Mesenchymal stem cell (in vitro differentiated cells and primary cell): ENCODE data around the gene PKHD1.

Experiments
- DNase-seq: peaks from one replicate; pipeline ENCODE4 v3.0.0-alpha.2; 2013
- H2AFZ ChIP-seq: one replicate; pipeline ENCODE4 v1.6.1; 2013; ENCODE audit warnings: low read depth, mild to moderate bottlenecking, control low read depth, inconsistent platforms, low read length, moderate library complexity
- H2AK5ac ChIP-seq: 2 replicates; pipeline ENCODE4 v1.6.1; 2013; ENCODE audit warnings: low read length, moderate library complexity, mild to moderate bottlenecking, inconsistent platforms; ENCODE audit not compliant: severe bottlenecking
- H2BK120ac ChIP-seq: one replicate; pipeline ENCODE4 v1.6.1; 2013; ENCODE audit warnings: low read depth, mild to moderate bottlenecking, inconsistent platforms, low read length, moderate library complexity
- H2BK12ac ChIP-seq, 2 experiments: one replicate each; pipeline ENCODE4 v1.6.1; 2013; ENCODE audit warnings: inconsistent platforms in 2 of 2, low read length in 2 of 2, mild to moderate bottlenecking in 2 of 2, moderate library complexity in 2 of 2, control low read depth in 1 of 2
- H2BK15ac ChIP-seq: one replicate; pipeline ENCODE4 v1.6.1; 2013; ENCODE audit warnings: mild to moderate bottlenecking, low read depth, inconsistent platforms; ENCODE audit not compliant: poor library complexity, severe bottlenecking
- H2BK5ac ChIP-seq: 2 replicates; pipeline ENCODE4 v1.6.1; 2013; ENCODE audit warnings: low read depth, mild to moderate bottlenecking, low read length, control low read depth, inconsistent platforms; ENCODE audit not compliant: poor library complexity, severe bottlenecking
- H3K14ac ChIP-seq, 2 experiments: one replicate each; pipeline ENCODE4 v1.6.1; 2013; ENCODE audit warnings: inconsistent platforms in 2 of 2, low read length in 2 of 2, control low read depth in 1 of 2, mild to moderate bottlenecking in 1 of 2, moderate library complexity in 1 of 2
- H3K18ac ChIP-seq, 2 experiments: one replicate each; pipeline ENCODE4 v1.6.1; 2013; ENCODE audit warnings: inconsistent platforms in 2 of 2, low read length in 2 of 2, control low read depth in 1 of 2, low read depth in 1 of 2, mild to moderate bottlenecking in 1 of 2
- H3K23ac ChIP-seq, 2 experiments: one replicate each; pipeline ENCODE4 v1.6.1; 2013; ENCODE audit warnings: inconsistent platforms in 2 of 2, low read length in 2 of 2, mild to moderate bottlenecking in 2 of 2, moderate library complexity in 2 of 2, control low read depth in 1 of 2
- H3K27ac ChIP-seq: 2 replicates; pipeline ENCODE4 v1.5.1; 2013; ENCODE audit warnings: mild to moderate bottlenecking, moderate library complexity, low read length, control low read depth, inconsistent platforms; ENCODE audit not compliant: poor library complexity, severe bottlenecking
- H3K27me3 ChIP-seq, 2 experiments: 2 replicates each; pipeline versions ENCODE4 v1.6.1 to v1.7.0; 2013; ENCODE audit warnings: low read length in 2 of 2, mild to moderate bottlenecking in 2 of 2, moderate library complexity in 2 of 2, control low read depth in 1 of 2, inconsistent platforms in 1 of 2; ENCODE audit not compliant: control insufficient read depth in 1 of 2, insufficient read depth in 1 of 2
- H3K36me3 ChIP-seq, 2 experiments: 2 replicates each; pipeline versions ENCODE4 v1.6.1 to v1.7.0; 2013; ENCODE audit warnings: low read length in 2 of 2, control low read depth in 1 of 2, inconsistent platforms in 1 of 2, low read depth in 1 of 2, mild to moderate bottlenecking in 1 of 2; ENCODE audit not compliant: insufficient read depth in 2 of 2, control insufficient read depth in 1 of 2
- H3K4ac ChIP-seq, 2 experiments: one replicate each; pipeline ENCODE4 v1.6.1; 2013; ENCODE audit warnings: inconsistent platforms in 2 of 2, low read length in 2 of 2, mild to moderate bottlenecking in 2 of 2, moderate library complexity in 2 of 2, control low read depth in 1 of 2, low read depth in 1 of 2
- H3K4me1 ChIP-seq: 2 replicates; pipeline ENCODE4 v1.6.1; 2013; ENCODE audit warnings: low read depth, low read length, control low read depth; ENCODE audit not compliant: control insufficient read depth, insufficient read depth
- H3K4me2 ChIP-seq: 2 replicates; pipeline ENCODE4 v1.6.1; 2013; ENCODE audit warnings: low read length, mild to moderate bottlenecking, inconsistent platforms; ENCODE audit not compliant: poor library complexity, severe bottlenecking
- H3K4me3 ChIP-seq, 2 experiments: 2 replicates each; pipeline versions ENCODE4 v1.5.1 to v1.7.0; 2013; ENCODE audit warnings: low read length in 2 of 2, mild to moderate bottlenecking in 2 of 2, control low read depth in 1 of 2, low read depth in 1 of 2; ENCODE audit not compliant: insufficient read depth in 1 of 2
- H3K79me1 ChIP-seq: replicated peaks from 2 replicates; pipeline ENCODE4 v1.6.1; 2013; ENCODE audit warnings: mild to moderate bottlenecking, control low read depth, low read length, inconsistent platforms; ENCODE audit not compliant: poor library complexity, severe bottlenecking
- H3K9ac ChIP-seq: 2 replicates; pipeline ENCODE4 v1.7.0; 2013; ENCODE audit warnings: mild to moderate bottlenecking, low read length, moderate library complexity
- H3K9me3 ChIP-seq: 2 replicates; pipeline ENCODE4 v1.7.0; 2013; ENCODE audit warnings: mild to moderate bottlenecking, low read length; ENCODE audit not compliant: control insufficient read depth
- H4K8ac ChIP-seq: one replicate; pipeline ENCODE4 v1.6.1; 2013; ENCODE audit warnings: inconsistent platforms, mild to moderate bottlenecking, low read length, moderate library complexity
- H4K91ac ChIP-seq: one replicate; pipeline ENCODE4 v1.6.1; 2013; ENCODE audit warnings: mild to moderate bottlenecking, low read length, inconsistent platforms
- WGBS: methylation state at CpG from one replicate; pipeline ENCODE4 v1.1.7; 2013; ENCODE audit warnings: mixed read lengths; 5-methylcytosine and 5-hydroxymethylcytosine counted together

Gene PKHD1

GRCh38 chr6:51901766-51902764 lies 185.3 kb downstream of the PKHD1 start:
- no peak overlapping the region for H2BK12ac ChIP-seq
- H3K27me3 ChIP-seq, result no peaks in the 10 kb centered on the region
- H3K14ac ChIP-seq, result no peak overlapping the region
- no peak overlapping the region for H3K23ac ChIP-seq
- no peak overlapping the region for H3K9ac ChIP-seq
- no peaks in the 10 kb centered on the region for H3K4me1 ChIP-seq
- H4K91ac ChIP-seq, result no peak overlapping the region
- 77% methylated on average over 3 of the region's 4 CpGs for WGBS
- no peak overlapping the region for H3K18ac ChIP-seq
- H2AFZ ChIP-seq, result no peak overlapping the region
- H2BK5ac ChIP-seq, result no peak overlapping the region
- no peak overlapping the region for H3K4me3 ChIP-seq
- no peaks in the 10 kb centered on the region for H3K79me1 ChIP-seq
- no peak overlapping the region for H3K4ac ChIP-seq
- H2BK120ac ChIP-seq, result no peak overlapping the region
- no peak overlapping the region for H4K8ac ChIP-seq
- H3K27ac ChIP-seq, result no peak overlapping the region
- H3K36me3 ChIP-seq, result no peaks in the 10 kb centered on the region
- H3K9me3 ChIP-seq, result no peaks in the 10 kb centered on the region
- no peak overlapping the region for H2BK15ac ChIP-seq
- no peak for DNase-seq
- no peak overlapping the region for H3K4me2 ChIP-seq
- H2AK5ac ChIP-seq, result no peak overlapping the region

- Histone ChIP-seq H4K91ac (no peak overlapping the region), H3K23ac (no peak overlapping the region), H4K8ac (no peak overlapping the region), H2AK5ac (no peak overlapping the region), H2BK120ac (no peak overlapping the region), H3K4ac (no peak overlapping the region), H3K14ac (no peak overlapping the region), H3K27ac (no peak overlapping the region), H2BK12ac (no peak overlapping the region), H3K4me2 (no peak overlapping the region), H3K9ac (no peak overlapping the region), H2BK15ac (no peak overlapping the region), H3K9me3 (no peaks in the 10 kb centered on the region), H2AFZ (no peak overlapping the region), H3K4me3 (no peak overlapping the region), H3K79me1 (no peaks in the 10 kb centered on the region), H2BK5ac (no peak overlapping the region), H3K36me3 (no peaks in the 10 kb centered on the region), H3K18ac (no peak overlapping the region), H3K27me3 (no peaks in the 10 kb centered on the region), H3K4me1 (no peaks in the 10 kb centered on the region)
- WGBS, result 64% methylated on average over 3 of the region's 4 CpGs
- no peak for DNase-seq
Measured at GRCh38 chr6:51893366-51893765, 194.0 kb downstream of the PKHD1 start.

- Histone ChIP-seq H2BK15ac (no peak overlapping the region), H3K18ac (no peak overlapping the region), H3K79me1 (no peaks in the 10 kb centered on the region), H3K27ac (no peak overlapping the region), H4K91ac (no peak overlapping the region), H2BK5ac (no peak overlapping the region), H3K9ac (no peak overlapping the region), H2AK5ac (no peak overlapping the region), H3K4me2 (no peak overlapping the region), H2BK120ac (no peak overlapping the region), H3K14ac (no peak overlapping the region), H3K23ac (no peak overlapping the region), H2BK12ac (no peak overlapping the region), H2AFZ (no peak overlapping the region), H3K4me3 (no peak overlapping the region), H3K4ac (no peak overlapping the region), H3K27me3 (no peaks in the 10 kb centered on the region), H4K8ac (no peak overlapping the region), H3K9me3 (no peaks in the 10 kb centered on the region), H3K4me1 (no peaks in the 10 kb centered on the region), H3K36me3 (no peaks in the 10 kb centered on the region)
- 65% methylated on average over 4 of the region's 4 CpGs for WGBS
- no peak for DNase-seq
Measured at GRCh38 chr6:51892750-51893149, 194.7 kb downstream of the PKHD1 start.

GRCh38 chr6:51892339-51892738 lies 195.1 kb downstream of the PKHD1 start:
- Histone ChIP-seq H3K4me2 (no peak overlapping the region), H2BK12ac (no peak overlapping the region), H2BK5ac (no peak overlapping the region), H3K36me3 (no peaks in the 10 kb centered on the region), H3K18ac (no peak overlapping the region), H3K27ac (no peak overlapping the region), H4K8ac (no peak overlapping the region), H2BK120ac (no peak overlapping the region), H3K4me3 (no peak overlapping the region), H3K4me1 (no peaks in the 10 kb centered on the region), H2AK5ac (no peak overlapping the region), H3K14ac (no peak overlapping the region), H2BK15ac (no peak overlapping the region), H3K4ac (no peak overlapping the region), H3K27me3 (no peaks in the 10 kb centered on the region), H2AFZ (no peak overlapping the region), H3K9ac (no peak overlapping the region), H3K23ac (no peak overlapping the region), H3K79me1 (no peaks in the 10 kb centered on the region), H3K9me3 (no peaks in the 10 kb centered on the region), H4K91ac (no peak overlapping the region)
- 68% methylated on average over 3 of the region's 3 CpGs for WGBS
- DNase-seq, result no peak
